NCI-H2029 treated with DMSO at 0.1 percent for 48 hours (cell line): Measurements from ENCODE around the gene RAMP3.
"Not testable (repeated sequence)": the region's sequence is repeated elsewhere in the genome, so short reads cannot be mapped to it uniquely, and the experiment has no call there.

Source experiments
- DNase-seq: peaks from one replicate; lab custom pipeline; 2025; lab: John Stamatoyannopoulos, UW

The RAMP3 gene

GRCh38 chr7:45157286-45157652 is 322 bp upstream of the RAMP3 start:
- DNase-seq = no peak

DNA sequence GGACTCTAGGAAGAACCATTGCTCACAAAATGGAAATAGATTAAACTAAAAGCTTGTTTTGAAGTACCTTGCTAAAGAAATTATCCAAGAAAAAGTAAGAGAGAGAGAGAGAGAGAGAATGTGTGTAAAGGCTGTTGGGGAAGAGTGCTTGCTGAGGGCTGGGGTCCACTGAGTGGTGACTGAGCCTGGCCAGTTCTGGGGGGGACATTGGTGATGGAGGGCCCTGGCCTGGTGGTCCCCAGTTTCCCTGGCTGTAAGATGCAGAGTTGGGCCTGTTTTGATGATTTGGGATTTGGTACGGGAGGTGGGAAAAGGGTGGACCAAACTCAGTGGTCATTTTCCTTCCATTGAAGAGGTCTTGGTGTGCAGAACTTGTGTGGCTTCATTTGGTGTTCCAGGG is 880 bp downstream of the RAMP3 start:
- DNase-seq = no peak

DNA sequence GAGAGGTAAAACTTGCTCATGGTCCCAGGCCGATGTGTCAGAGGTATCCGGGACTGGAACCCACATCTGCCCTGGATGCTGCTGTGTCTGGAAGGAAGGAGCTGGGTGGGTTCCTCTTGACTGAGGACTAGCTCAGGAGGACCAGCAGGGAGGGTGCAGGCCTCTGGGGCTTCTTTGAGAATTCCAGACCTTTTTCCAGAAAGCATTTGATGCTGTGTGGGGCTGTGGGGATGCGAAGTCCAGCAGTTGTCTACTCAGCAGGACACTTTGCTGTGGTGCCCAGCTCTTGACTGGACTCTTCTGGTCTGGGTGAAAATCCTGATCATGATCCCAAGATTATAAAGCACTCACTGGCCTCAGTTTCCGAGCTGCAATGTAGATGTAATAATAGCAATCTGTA is 1.7 kb downstream of the RAMP3 start:
- DNase-seq = no peak

DNA sequence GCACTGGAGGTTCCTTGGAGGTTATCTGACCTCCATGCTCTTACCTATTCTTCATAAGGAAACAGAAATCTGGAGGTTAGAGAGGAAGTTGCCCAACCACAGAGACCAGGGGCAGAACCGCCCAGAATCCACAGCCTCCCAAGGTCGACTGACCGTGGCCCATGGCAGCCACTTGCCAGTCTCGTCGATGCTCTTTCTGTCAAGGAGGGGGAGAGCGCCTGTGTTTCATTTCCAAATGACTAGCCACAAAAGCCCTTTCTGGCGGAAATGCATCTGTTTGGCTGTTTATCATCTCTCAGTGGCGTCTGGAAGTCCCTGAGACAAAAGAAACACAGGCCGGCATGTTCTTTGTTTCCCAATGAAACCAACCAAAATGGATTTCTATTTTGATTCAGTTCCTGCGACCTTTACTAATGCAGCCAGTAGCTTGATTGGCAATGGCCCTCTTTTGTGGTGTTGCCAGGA is 2.9 kb downstream of the RAMP3 start:
- no peak for DNase-seq

GRCh38 chr7:45161138-45161537 is 3.5 kb downstream of the RAMP3 start:
- DNase-seq = no peak

GRCh38 chr7:45161842-45162241 is 4.3 kb downstream of the RAMP3 start:
- no peak for DNase-seq

DNA sequence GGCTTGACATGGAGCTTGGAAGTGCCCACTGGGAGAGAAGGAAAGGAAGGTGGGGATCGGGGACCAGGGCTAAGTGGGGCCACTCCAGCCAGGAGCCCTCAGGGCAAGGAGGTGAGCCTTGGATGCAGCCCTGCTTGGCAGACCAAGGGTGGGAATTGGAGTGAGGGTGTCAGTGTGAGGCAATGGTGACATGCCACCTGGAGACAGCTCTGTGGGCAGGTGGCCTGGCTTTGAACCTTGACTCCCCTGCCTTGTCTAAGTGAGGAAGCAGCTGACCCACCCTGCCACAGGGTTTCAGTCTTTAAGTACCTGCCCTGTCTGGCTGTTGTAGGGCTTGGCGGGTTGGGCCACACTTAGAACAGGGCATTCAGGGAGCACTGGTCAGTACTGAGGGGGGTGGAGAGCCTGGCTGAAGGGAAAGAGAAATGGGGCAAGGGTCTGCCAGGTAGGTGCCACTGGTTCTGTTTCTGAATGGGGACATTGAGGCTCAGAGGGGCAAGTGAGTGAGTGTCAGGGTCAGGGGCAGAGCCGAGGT is 4.8 kb downstream of the RAMP3 start:
- DNase-seq = no peak

- no peak for DNase-seq
Measured at GRCh38 chr7:45162943-45163691, 5.5 kb downstream of the RAMP3 start.

DNA sequence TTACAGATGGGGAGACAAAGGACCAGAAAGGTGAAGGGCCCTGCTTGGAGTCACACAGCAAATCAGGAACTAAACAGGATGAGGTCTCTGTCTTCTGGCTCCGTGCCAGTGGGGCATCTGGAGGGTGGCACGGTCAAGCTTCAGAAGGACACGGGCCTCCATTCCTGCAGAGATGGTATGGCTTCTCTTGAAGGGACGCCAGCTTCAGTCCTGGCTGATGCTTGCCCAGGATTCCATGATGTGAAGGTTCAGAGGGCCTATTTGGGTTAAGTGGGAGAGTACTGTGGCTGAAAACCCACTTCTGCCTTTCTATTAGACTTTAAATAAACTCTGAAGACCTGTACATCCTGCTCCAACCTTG is 6.1 kb downstream of the RAMP3 start:
- DNase-seq = no peak

DNA sequence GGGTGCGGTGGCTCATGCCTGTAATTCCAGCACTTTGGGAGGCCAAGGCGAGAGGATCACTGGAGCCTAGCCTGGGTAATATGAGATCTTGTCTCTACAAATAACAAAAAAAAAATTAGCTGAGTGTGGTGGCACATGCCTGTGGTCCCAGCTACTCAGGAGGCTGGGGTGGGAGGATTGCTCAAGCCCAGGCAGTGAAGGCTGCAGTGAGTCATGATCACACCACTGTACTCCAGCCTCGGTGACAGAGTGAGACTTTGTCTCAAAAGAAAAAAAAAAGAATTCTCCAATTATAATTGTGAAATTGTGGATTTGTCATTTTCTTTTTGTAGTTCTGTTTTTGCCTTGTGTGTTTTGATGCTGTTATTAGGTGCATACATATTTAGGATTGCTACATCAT is 6.7 kb downstream of the RAMP3 start:
- DNase-seq = not testable (repeated sequence)

DNA sequence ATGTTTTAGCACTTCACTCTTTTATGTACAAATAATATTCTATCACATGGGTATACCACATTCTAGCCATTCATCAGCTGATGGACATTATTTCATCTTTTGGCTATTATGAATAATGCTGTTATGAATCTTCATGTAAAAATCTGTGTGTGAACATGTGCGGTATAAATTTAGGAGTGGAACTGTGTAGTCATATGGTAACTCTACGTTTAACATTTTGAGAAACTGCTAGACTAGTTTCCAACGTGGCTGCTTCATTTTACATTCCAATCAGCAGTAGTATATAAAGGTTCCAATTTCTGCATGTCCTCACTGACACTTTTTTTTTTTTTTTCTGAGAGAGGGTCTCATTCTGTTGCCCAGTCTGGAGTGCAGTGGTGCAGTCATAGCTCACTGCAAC is 8.3 kb downstream of the RAMP3 start:
- no peak for DNase-seq

GRCh38 chr7:45171946-45172345 is 14.4 kb downstream of the RAMP3 start:
- no peak for DNase-seq

GRCh38 chr7:45173596-45174327 is 16.2 kb downstream of the RAMP3 start:
- no peak for DNase-seq

GRCh38 chr7:45174328-45174610 is 16.7 kb downstream of the RAMP3 start:
- DNase-seq = no peak

GRCh38 chr7:45174966-45175765 is 17.6 kb downstream of the RAMP3 start:
- DNase-seq = no peak

DNA sequence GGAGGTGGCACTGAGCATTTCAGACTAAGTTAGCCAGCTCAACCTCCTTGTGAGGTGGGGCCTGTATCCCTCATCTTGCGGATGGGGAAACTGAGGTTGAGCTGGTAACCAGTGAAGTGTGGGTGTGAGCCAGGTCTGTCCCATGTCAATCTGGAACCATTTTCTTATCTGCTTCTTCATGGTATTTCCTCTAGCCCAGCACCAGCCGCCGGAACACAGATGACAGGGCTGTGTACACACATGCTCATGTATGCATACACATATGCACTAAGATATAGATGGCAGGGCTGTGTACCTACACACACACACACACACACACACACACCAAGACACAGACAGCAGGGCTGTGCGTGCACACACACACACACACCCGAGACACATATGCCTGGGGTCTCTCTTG is 18.5 kb downstream of the RAMP3 start:
- DNase-seq = no peak

- no peak for DNase-seq
Measured at GRCh38 chr7:45176886-45177731, 19.5 kb downstream of the RAMP3 start.

GRCh38 chr7:45177801-45178200 is 20.2 kb downstream of the RAMP3 start:
- DNase-seq = no peak

DNA sequence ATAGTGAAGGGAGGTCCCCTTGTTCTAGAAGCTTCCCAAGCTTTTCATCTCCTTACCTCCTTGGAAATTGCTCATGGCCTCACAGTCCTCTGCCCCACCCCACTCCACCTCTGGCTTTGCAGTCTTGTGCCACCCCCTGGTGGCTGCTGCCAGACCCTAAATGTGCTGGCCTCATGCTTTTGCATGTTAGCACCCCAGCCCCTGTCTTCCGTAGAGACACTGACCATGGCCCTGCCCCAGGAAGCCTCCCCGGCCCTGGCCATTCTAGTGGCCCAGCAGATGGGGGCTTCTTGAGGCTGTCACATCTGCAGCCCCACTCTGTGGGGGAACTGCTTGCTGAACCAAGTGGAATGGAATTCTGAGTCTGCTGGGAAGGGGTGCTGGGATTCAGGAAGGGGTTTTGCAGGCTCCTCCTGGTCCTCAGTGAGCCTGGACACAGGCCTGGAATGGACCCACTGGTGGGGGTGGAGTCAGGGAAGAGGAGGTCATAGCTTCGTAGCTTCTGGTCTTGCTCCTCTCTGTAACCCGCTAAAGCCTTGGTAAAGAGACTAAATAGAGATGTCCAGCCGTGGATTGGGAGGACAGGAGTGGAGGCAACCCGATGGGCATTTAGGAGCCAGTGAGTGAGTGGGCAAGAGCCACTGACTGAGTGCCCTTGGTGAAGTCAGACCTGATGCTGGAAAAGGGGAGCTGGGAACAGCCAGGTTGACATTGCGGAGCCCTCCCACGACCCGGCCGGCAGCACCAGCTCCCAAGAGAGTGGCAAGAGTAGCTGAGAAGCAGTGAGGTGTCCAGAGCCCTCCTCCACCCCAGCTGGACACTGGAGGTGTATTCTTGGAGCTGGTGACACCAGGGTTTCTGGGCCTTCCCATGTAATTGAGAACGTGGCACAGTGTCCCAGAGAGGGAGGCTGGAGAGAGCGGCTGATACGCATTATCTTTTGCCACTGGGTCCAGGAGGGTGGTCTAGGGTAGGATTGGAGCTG is 20.9 kb downstream of the RAMP3 start:
- DNase-seq = no peak

DNA sequence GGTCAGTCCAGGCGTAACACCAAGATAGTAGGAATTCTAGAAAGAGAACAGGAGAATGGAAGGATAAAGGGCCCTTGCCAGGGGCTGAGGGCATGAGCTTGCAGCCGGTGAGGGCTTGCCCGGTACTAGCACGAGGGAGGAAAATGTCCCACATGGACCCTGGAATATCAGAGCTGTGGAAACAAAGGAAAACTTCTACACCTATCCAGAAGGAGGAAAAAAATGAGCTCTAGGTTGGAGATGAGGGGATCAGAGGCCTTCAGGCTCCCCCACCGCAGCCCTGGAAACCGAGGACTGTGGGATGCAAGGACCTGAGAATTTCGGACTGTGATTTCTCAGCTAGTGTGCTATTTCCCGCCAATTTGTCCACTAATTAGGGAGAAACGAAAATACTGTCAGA is 22.1 kb downstream of the RAMP3 start:
- DNase-seq = no peak
